Stimulated activated CD4-positive, alpha-beta T cell treated with anti-CD3 and anti-CD28 coated beads, TNF-alpha, amount 100 ng/mL, for 24 hours (primary cell): ENCODE results near the gene SIX3.

ENCODE experiments used
- DNase-seq, 3 experiments: peaks; one replicate each; pipeline ENCODE4 v3.0.0-alpha.2; 2020; ENCODE audit warnings: low read depth in 3 of 3

Gene SIX3

GRCh38 chr2:44943693-44944101, 2.2 kb downstream of the SIX3 start:
- no peak for DNase-seq

DNA sequence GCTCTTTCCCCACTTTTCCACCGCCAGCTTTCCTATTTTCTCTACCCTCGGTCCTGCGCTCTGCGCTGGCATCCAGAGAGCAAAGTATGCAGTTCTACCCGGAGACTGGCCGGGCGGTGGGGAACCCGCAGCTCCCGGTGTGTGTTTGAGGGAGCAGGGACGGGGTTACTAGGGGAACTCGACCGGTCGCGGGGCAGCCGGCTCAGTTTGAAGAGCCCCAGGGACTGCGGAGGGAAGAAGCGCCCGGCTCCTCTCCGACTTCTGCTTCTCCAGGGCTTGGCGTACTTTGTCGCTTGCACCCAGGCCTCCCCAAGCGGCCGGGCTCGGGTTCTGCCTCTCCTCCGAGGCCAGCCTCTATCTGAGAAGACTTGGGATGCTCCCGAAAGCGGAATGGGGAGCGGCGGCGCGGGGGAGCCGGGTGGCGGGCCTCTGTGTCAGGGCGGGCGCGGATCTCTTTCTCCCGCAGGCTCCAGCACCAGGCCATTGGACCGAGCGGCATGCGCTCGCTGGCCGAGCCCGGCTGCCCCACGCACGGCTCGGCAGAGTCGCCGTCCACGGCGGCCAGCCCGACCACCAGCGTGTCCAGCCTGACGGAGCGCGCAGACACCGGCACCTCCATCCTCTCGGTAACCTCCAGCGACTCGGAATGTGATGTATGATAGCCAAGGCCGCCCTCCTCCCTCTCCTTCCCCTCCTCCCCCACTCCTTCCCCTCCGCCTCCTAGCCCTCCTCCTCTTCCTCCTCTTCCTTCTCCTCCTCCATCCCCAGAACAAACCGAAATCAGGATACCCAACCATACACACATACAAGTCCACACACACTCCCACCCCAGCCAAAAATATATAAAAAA, 2.8 kb downstream of the SIX3 start:
- no peak for DNase-seq

- no peak for DNase-seq
Observed at GRCh38 chr2:44944952-44945612, 3.6 kb downstream of the SIX3 start.

DNA sequence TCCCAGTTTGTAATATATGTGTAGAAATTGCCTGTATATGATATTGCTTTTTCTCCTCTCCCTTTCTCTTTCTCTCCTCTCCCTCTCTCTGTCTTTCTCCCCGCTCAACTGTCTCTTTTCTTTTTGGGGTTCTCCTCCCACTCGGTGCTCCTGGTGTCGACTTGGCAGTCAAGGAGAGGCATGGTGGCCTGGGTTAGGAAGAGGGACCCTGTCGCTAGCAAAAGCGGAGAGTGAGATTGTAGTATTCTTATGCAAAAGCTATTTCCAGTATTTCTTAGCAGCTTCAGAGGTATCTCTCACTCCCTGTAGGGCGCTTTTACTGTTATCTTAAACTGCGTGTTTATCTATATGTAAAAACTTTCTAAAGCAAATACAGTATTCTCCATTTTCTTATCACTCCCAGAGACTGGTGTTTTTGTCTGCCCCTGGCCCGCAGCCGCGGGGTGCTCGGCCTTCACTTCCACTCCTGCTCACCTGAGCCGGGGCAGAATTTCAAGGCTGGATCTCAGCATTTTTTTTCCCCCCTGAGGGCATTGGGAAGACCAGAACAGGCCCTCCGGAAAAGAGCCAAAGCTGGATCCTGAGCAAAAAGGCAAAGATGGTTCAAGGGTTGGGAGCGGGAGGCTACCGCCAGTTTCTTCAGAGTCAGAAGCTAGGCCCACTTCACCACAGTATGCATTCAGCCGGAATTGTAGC, 4.3 kb downstream of the SIX3 start:
- DNase-seq, result no peak

- DNase-seq, result no peak
Observed at GRCh38 chr2:44946372-44947027, 5.0 kb downstream of the SIX3 start.

- DNase-seq, result no peak
Observed at GRCh38 chr2:44947028-44947375, 5.5 kb downstream of the SIX3 start.

GRCh38 chr2:44948565-44949328, 7.2 kb downstream of the SIX3 start:
- DNase-seq, result no peak

- no peak for DNase-seq
Observed at GRCh38 chr2:44949329-44950151, 8.0 kb downstream of the SIX3 start.

- DNase-seq, result no peak
Observed at GRCh38 chr2:44950646-44951045, 9.1 kb downstream of the SIX3 start.

DNA sequence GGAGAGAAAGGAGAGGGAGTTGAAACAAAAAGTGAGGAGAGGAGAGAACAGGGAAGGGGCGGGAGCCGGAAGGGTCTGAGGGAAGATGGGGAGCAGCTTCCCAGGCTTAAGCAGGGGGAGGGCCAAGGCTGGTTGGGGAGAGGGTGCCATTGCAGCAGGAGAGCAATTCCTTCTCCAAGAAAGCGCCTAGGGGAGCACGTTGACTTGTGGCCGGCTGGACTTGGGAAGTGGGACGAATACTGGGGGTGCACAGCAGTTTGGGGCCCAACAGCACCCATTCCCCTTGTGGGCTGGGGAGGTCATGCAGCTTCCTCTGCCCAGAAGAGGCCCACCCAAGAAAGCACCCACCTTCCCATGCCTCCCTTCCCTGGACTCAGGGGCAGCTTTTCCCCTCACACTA, 9.6 kb downstream of the SIX3 start:
- no peak for DNase-seq

GRCh38 chr2:44951714-44952113, 10.2 kb downstream of the SIX3 start:
- no peak for DNase-seq

GRCh38 chr2:44952143-44952805, 10.8 kb downstream of the SIX3 start:
- peak in 1 of 3 experiments; percentile 47 for DNase-seq

- DNase-seq, result no peak
Observed at GRCh38 chr2:44952806-44953498, 11.4 kb downstream of the SIX3 start.

DNA sequence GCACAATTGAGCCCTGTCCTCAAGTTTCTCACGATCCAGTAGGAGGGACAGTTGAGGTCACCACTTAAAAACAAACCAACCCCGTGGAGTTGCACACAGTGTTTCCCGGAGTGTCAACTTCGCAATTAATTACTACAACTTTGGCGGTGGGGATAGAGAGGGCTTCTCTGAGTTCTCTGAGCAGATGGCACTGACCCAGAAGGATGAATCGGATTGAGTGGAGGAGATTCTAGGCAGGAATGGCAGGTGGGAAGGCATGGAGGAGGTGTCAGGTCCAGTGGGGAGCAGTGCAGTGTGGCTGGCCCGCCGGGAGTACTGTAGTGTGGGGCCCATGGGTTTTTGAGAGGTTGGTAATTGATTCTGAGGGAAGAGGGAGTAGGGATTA, 12.0 kb downstream of the SIX3 start:
- DNase-seq, result no peak

DNA sequence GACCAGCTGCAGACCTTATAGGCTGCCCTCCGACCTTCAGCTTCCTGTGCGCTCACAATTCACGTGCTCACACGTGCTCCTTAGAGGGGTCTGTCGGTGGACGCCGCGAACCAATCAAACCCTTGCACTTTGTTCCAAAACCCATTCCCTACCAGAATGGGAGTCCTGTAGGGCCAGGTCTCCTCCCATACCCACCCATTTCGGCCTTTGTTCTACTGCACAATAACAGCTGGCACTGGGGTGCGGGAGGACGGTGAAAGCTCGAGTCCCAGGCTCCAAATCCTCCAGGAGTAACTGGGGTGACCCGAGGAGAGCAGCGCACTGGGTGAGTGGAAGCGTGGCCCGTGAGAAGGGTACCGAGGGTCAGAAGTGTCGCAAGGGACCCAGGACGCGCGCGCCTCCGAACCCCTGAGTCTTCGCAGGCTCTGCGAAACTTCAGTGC, 13.0 kb downstream of the SIX3 start:
- no peak for DNase-seq

- DNase-seq, result no peak
Observed at GRCh38 chr2:44954889-44955592, 13.5 kb downstream of the SIX3 start.

DNA sequence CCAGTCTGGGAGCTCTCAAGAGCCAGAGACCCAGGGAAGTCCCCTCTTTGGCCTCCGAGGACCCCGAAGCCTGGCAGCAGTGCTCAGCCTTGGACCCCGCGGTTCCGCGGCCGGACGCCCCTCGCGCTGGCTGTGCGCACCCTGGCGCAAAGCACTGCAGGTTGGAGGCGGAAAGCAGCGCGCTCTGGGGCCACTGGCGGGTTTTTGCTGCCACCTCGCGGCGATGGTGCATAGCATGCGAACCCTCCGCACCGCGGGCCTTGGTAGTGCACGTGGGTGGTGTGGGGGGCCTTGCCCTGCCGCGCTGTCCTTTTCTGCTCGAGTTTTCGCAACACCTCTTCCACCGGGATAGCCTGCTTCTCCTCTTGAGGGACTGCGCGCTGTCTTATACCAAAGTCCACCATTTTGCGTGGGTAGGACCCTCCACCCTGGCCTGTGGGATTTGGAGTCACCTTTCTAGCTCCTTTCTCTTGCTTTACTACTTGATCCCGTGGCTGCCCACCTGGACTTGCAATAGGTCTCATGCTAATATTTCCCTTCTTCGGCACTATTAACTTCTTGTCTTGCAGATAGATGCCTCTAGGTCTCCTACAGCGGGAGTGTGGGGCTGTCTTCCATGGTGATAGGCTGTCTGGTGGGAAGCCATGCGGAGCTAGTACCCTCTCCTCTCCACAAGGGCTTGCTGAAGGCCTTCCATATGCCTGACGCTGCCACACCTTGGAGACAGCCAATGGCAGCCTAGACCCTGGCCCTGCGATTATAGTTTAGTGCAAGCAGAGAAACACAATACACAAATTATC, 14.3 kb downstream of the SIX3 start:
- peak; percentile 62 to 79 (median 64) for DNase-seq

DNA sequence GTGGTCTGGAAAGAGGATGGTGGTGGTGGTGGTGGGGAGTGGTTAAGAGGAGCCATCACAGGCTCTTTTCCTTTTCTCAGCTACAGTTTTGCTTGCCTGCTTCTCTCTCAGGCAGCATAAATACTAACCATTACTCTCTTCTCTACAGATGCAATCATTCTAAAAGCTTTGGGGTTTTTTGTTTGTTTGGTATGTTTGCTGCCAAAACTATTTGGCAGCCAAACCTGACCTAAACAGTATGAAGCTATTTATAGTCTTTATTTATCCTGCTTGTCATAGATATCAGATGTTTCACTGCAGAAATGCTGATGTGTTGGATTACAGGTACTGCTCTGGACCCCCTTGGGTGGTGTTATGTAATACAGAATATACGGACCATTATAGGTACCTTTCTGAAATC, 15.3 kb downstream of the SIX3 start:
- no peak for DNase-seq
